Pancreas (tissue), 10 donors: ENCODE results near the gene SMYD5. TPM values are rescaled to one million over a fixed set of nuclear protein-coding genes. Genes with fewer than 3 reads are reported as not detected.

Source experiments
- ATAC-seq, 4 donors: fragments of 200-7000 bp; cut with Tn5 transposase; one replicate each; pipeline versions ENCODE4 v1.8.0 to v1.9.1; 2020; ENCODE audit warnings: mild to moderate bottlenecking in 4 of 4, moderate library complexity in 4 of 4
- DNase-seq, 6 donors: peaks; one replicate each; pipeline ENCODE4 v3.0.0-alpha.2; 2020
- FAIRE-seq: peaks from 2 replicates; lab custom pipeline; 2012; peaks lifted over from hg19 to GRCh38; lab: Jason Lieb, UNC
- H3K27ac ChIP-seq, 4 donors: fragments of 200-600 bp; sonication (generic); 1 replicate in 3 of 4; 2 replicates in 1 of 4; pipeline versions ENCODE4 v1.5.0 to v1.8.0; 2020
- H3K27me3 ChIP-seq, 4 donors: fragments of 200-600 bp; one replicate each; pipeline ENCODE4 v1.8.0; 2021
- H3K36me3 ChIP-seq, 3 donors: fragments of 200-600 bp; sonication (generic) in 1 of 3; one replicate each; pipeline versions ENCODE4 v1.5.0 to v1.8.0; 2020 to 2021
- H3K4me1 ChIP-seq, 3 donors: fragments of 200-600 bp; one replicate each; pipeline ENCODE4 v1.8.0; 2021
- H3K4me3 ChIP-seq, 4 donors: fragments of 200-600 bp; sonication (generic) in 2 of 4; one replicate each; pipeline versions ENCODE4 v1.5.0 to v1.8.0; 2020 to 2021
- H3K9me3 ChIP-seq, 4 donors: fragments of 200-600 bp; one replicate each; pipeline ENCODE4 v1.8.0; 2021
- WGBS, 2 donors: extraction: QIAGEN DNeasy Blood & Tissue Kit; methylation state at CpG; one replicate each; pipeline ENCODE4 v1.1.7; 2013; 5-methylcytosine and 5-hydroxymethylcytosine counted together
- intact Hi-C, 3 donors: fragments of 100-400 bp; cut with DNase I; formaldehyde crosslinking; loops; one replicate each; pipeline versions ENCODE4 v1.11.1 to v1.14.2; 2022
- polyA plus RNA-seq, 2 donors: library from polyadenylated mRNA; stranded (reverse); fragments of 200-250 nt; gene quantifications; one replicate each; pipeline ENCODE4 v1.2.3, GENCODE V29; 2013
- total RNA-seq, 6 donors: library from RNA; stranded (reverse); fragmentation: NEBNext Ultra II Directional in 4 of 6; extraction: Animal tissue kit (Norgen Biotek cat#: 25700) in 4 of 6; gene quantifications; one replicate each; pipeline versions ENCODE4 v1.2.1 to v1.2.4, GENCODE V29; 2021 to 2023
- TF ChIP-seq, protein P1 (sequence below), 4 donors: fragments of 200-600 bp; sonication (generic) in 3 of 4; IDR thresholded peaks; one replicate each; pipeline versions ENCODE4 v1.5.0 to v1.8.0; 2021; ENCODE audit warnings: antibody characterized with exemption in 4 of 4
- donor health status: healthy with polysubstance abuse.
- donor health status: DM: no; HTN: no; CAD: no; lungs with moderate emphysema.
- donor health status: DM: no; HTN: no; CAD: no.
- donor health status: control.
- donor health status: control.
- donor health status: Bipolar disorder and iron deficiency.
- donor health status: DM: yes; HTN: yes; CAD: no.
- donor health status: DM: no; HTN: no; CAD: no.
- donor health status: DM: no; HTN: no; CAD: no.
- donor health status: DM: yes; HTN: yes; CAD: no.

Gene SMYD5
- total and polyA plus RNA-seq, 8 donors, result 8.7 to 19.6 (median 12.9) TPM

DNA sequence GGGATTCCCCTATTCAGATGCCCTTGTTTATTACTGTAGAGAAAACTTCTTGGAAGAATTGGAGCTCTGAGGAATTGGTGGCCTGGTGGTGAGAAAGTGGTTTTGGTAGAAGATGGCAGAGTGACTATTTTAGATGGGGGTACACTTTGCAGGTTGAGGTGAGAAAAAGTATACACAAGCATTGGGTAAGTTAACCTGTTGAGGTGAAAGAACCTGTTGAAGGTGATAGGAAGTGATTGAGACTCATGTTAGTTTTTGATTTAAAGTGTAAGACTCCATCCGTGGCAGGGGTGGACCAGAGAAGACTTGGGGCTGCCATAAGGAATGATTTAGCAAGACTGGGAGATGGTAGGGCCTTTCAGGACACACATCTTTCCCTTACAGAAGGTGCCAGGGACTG is 23.1 kb downstream of the SMYD5 start:
- DNase-seq, result peak in 1 of 6 donors; percentile 3
- intact Hi-C loops, result no loop called here
- peaks cover 0 to 15% (median 8%) of the 10 kb centered on the region in 3 donors for H3K4me1 ChIP-seq
- no peak overlapping the region for H3K27ac ChIP-seq
- FAIRE-seq, result no peak
- H3K36me3 ChIP-seq, result no peaks in the 10 kb centered on the region
- TF ChIP-seq, protein P1, sequence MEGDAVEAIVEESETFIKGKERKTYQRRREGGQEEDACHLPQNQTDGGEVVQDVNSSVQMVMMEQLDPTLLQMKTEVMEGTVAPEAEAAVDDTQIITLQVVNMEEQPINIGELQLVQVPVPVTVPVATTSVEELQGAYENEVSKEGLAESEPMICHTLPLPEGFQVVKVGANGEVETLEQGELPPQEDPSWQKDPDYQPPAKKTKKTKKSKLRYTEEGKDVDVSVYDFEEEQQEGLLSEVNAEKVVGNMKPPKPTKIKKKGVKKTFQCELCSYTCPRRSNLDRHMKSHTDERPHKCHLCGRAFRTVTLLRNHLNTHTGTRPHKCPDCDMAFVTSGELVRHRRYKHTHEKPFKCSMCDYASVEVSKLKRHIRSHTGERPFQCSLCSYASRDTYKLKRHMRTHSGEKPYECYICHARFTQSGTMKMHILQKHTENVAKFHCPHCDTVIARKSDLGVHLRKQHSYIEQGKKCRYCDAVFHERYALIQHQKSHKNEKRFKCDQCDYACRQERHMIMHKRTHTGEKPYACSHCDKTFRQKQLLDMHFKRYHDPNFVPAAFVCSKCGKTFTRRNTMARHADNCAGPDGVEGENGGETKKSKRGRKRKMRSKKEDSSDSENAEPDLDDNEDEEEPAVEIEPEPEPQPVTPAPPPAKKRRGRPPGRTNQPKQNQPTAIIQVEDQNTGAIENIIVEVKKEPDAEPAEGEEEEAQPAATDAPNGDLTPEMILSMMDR (IDR thresholded peaks at IDR 0.05), result no peak
- no peak for ATAC-seq
- no peaks in the 10 kb centered on the region for H3K27me3 ChIP-seq
- WGBS, 2 donors, result 54 to 61% methylated on average over 1 of the region's 1 CpG
- H3K4me3 ChIP-seq, result no peak overlapping the region
- no peaks in the 10 kb centered on the region for H3K9me3 ChIP-seq

DNA sequence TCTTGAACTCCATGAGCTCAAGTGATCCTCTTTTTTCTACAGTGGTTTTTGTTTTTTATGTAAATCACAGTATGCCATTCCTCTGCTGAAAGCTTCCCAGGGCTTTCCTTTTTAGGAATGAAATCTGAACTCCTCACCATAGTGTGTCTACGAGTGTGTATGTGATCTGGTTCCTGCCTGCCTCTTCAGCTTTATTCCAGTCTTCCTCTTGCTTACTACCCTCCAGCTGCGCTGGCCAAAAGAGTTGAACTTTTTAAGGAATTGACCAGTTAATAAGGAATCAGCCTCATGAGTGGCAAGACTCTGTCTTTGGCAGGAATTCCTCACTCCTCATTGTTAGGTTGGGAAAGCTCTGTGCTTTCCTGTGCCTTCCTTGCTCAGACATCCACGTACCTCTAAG is 24.1 kb downstream of the SMYD5 start:
- ATAC-seq, result no peak
- Histone ChIP-seq H3K36me3 (peaks cover 0 to 2% (median 0%) of the 10 kb centered on the region in 3 donors), H3K27me3 (no peaks in the 10 kb centered on the region), H3K4me3 (no peak overlapping the region), H3K9me3 (no peaks in the 10 kb centered on the region), H3K27ac (no peak overlapping the region), H3K4me1 (peaks cover 0 to 12% (median 8%) of the 10 kb centered on the region in 3 donors)
- WGBS, 2 donors, result 77 to 87% methylated on average over 3 of the region's 3 CpGs
- no peak for FAIRE-seq
- TF ChIP-seq, protein P1 (IDR thresholded peaks at IDR 0.05), result no peak
- intact Hi-C loops, result no loop called here
- DNase-seq, result no peak

DNA sequence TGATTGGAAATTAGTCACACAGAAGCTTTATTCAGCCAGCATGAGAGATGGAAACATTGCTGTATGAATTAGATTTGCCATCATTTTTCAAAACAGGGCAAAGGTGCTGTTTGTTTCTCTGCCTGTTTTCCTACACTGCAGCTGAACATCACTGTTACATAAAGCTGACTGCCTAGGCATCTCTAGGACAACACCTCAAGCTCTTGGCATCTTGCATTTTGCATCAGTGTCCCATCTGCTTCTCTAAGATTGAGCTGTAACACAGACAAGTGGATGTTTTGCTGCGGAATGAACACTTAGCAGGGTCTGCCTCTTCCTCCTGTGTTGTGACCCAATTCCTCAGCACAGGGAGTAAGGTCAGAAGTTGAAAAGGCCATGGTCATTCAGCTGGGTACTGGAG is 24.9 kb downstream of the SMYD5 start:
- H3K4me1 ChIP-seq, result peaks cover 0 to 12% (median 8%) of the 10 kb centered on the region in 3 donors
- WGBS, 2 donors, result 81 to 87% methylated on average over 1 of the region's 1 CpG
- H3K27ac ChIP-seq, result no peak overlapping the region
- FAIRE-seq (no peak), ATAC-seq (no peak), DNase-seq (no peak)
- H3K4me3 ChIP-seq, result no peak overlapping the region
- TF ChIP-seq, protein P1 (IDR thresholded peaks at IDR 0.05), result no peak
- peaks cover 0 to 5% (median 0%) of the 10 kb centered on the region in 3 donors for H3K36me3 ChIP-seq
- intact Hi-C loops, result no loop called here
- no peaks in the 10 kb centered on the region for H3K27me3 ChIP-seq
- H3K9me3 ChIP-seq, result no peaks in the 10 kb centered on the region

DNA sequence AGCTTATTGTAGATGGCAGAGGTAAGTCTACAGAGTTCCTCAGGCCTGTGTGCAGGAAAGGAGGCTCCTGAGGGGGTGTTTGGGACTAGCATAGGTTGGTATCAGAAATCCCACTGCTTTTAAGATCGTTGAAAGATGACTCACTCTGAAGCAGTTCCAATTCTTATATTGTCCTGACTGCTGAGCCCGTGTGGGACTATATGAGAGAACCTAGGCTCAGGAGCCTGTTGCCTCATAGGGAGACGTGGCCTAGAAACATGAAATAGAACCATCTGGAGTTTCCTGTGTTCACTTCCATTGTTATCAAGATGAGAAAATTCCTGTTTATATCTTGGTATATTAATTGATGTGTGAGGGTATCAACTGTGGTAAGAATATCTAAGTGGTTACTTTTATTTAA is 25.7 kb downstream of the SMYD5 start:
- H3K36me3 ChIP-seq, result peaks cover 0 to 13% (median 7%) of the 10 kb centered on the region in 3 donors
- no peaks in the 10 kb centered on the region for H3K9me3 ChIP-seq
- FAIRE-seq (no peak), DNase-seq (no peak), ATAC-seq (no peak)
- peaks cover 0 to 12% (median 8%) of the 10 kb centered on the region in 3 donors for H3K4me1 ChIP-seq
- TF ChIP-seq, protein P1 (IDR thresholded peaks at IDR 0.05), result no peak
- no peak overlapping the region for H3K27ac ChIP-seq
- intact Hi-C loops, result no loop called here
- 44 to 53% methylated on average over 3 of the region's 3 CpGs for WGBS, 2 donors
- no peak overlapping the region for H3K4me3 ChIP-seq
- H3K27me3 ChIP-seq, result no peaks in the 10 kb centered on the region

DNA sequence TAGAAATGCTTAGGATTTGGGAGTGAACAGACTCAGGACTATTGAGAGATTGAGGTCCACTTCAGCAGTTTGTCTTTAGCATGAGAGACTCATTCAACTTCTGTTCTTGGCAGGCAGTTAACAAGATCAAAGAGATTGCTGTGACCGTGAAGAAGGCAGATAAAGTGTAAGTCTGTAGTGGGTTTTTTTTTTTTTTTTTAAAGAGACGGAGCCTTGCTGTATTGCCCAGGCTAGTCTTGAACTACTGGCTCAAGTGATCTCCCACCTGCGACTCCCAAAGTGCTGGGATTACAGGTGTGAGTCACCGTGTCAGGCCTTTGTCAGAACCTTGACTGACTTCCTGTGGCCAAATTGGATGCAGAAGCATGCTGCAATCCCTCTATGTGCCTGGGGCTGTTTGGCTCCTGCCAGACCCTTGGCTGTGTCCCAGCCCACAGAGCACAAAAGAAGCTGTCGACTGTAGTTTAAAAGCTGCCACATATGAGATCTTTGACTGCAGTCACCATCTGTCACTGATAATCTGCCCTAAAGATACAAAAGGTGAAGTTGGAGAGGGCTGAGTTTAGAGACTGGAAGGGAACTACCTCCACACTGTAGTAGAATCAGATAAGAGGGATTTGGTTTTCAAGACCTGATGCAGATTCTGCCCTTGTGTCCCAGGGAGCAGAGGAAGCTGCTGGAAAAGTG is 30.0 kb downstream of the SMYD5 start:
- FAIRE-seq (no peak), ATAC-seq (peak in 2 of 4 donors; percentile 25 to 26), DNase-seq (peak in 1 of 6 donors; percentile 46)
- no peaks in the 10 kb centered on the region for H3K27me3 ChIP-seq
- no peak overlapping the region for H3K27ac ChIP-seq
- no peaks in the 10 kb centered on the region for H3K4me1 ChIP-seq
- TF ChIP-seq, protein P1 (IDR thresholded peaks at IDR 0.05), result no peak
- no peak overlapping the region for H3K4me3 ChIP-seq
- intact Hi-C loops, result no loop called here
- H3K9me3 ChIP-seq, result no peaks in the 10 kb centered on the region
- WGBS, 2 donors, result 36 to 39% methylated on average over 5 of the region's 5 CpGs
- H3K36me3 ChIP-seq, result peaks cover 7 to 52% (median 33%) of the 10 kb centered on the region in 3 donors
